Prostate gland (tissue), 2 donors: ENCODE data around the gene ADH7.

Experiments used
- CTCF ChIP-seq, 4 experiments: fragments of 200-600 bp in 2 of 4; fragments of 450-650 bp in 2 of 4; sonication (generic) in 2 of 4; IDR thresholded peaks; 1 replicate in 3 of 4; 2 replicates in 1 of 4; pipeline ENCODE4 v1.5.1; 2016 to 2019; ENCODE audit warnings: antibody characterized with exemption in 4 of 4, mild to moderate bottlenecking in 2 of 4, moderate library complexity in 2 of 4
- POLR2A ChIP-seq: fragments of 450-650 bp; IDR thresholded peaks from one replicate; pipeline ENCODE4 v1.6.1; 2016; ENCODE audit warnings: antibody characterized with exemption, mild to moderate bottlenecking
- POLR2AphosphoS5 ChIP-seq: sonication (generic); formaldehyde crosslinking; IDR thresholded peaks from one replicate; pipeline ENCODE4 v1.6.1; 2017; ENCODE audit warnings: antibody characterized with exemption

- no peak for TF ChIP-seq POLR2A
- TF ChIP-seq CTCF (IDR thresholded peaks at IDR 0.05): no peak
- TF ChIP-seq POLR2AphosphoS5: no peak
Observed at GRCh38 chr4:99390055-99390454, 45.1 kb downstream of the ADH7 start.
